Measurements from ENCODE around the gene UPK3BL1. TPM values are rescaled to one million over a fixed set of nuclear protein-coding genes. Genes with fewer than 3 reads are reported as not detected.
"Not testable (repeated sequence)": the region's sequence is repeated elsewhere in the genome, so short reads cannot be mapped to it uniquely, and the experiment has no call there.

Gene UPK3BL1
- total RNA-seq (20.3 and 31.7 TPM in 2 replicates), polyA plus RNA-seq (32.2 and 33.0 TPM in 2 replicates)

GRCh38 chr7:102642691-102643090 is at the start of gene UPK3BL1:
Gene UPK3BL1 (minus strand): TSS chr7:102642791. CDS start chr7:102642741, 50 bp downstream.
- not testable (repeated sequence) for DNase-seq (ENCODE audit: low spot score); H3K4me1 ChIP-seq (ENCODE audit: insufficient read depth)

GRCh38 chr7:102690602-102691001 is 48.0 kb upstream of the UPK3BL1 start:
- not testable (repeated sequence) for H2AFZ ChIP-seq; DNase-seq (ENCODE audit: low spot score); H3K36me3 ChIP-seq (replicated peaks; ENCODE audit: insufficient read depth, low read depth); H4K20me1 ChIP-seq (ENCODE audit: insufficient read depth, poor library complexity, severe bottlenecking); H3K79me2 ChIP-seq; H3K9me2 ChIP-seq (replicated peaks; ENCODE audit: insufficient read depth); H3K27ac ChIP-seq; H3K4me3 ChIP-seq; H3K9me3 ChIP-seq (ENCODE audit: low read depth); H3K27me3 ChIP-seq; H3K4me2 ChIP-seq; H3K4me1 ChIP-seq (ENCODE audit: insufficient read depth)
- WGBS (ENCODE audit: low lambda C conversion rate, missing lambda C conversion rate) = 89% methylated on average over 4 of the region's 6 CpGs

More at GRCh38 chr7:102642691-102643090, at the start of gene UPK3BL1:
- no CpG with 5 or more reads among the region's 9 CpGs for WGBS (ENCODE audit: low lambda C conversion rate, missing lambda C conversion rate)
- not testable (repeated sequence) for H3K9me2 ChIP-seq (replicated peaks; ENCODE audit: insufficient read depth); H3K36me3 ChIP-seq (replicated peaks; ENCODE audit: insufficient read depth, low read depth); H3K4me2 ChIP-seq; H3K27me3 ChIP-seq; H4K20me1 ChIP-seq (ENCODE audit: insufficient read depth, poor library complexity, severe bottlenecking); H2AFZ ChIP-seq; H3K79me2 ChIP-seq; H3K4me3 ChIP-seq; H3K9me3 ChIP-seq (ENCODE audit: low read depth); H3K27ac ChIP-seq

GRCh38 chr7:102689436-102690282 is 47.1 kb upstream of the UPK3BL1 start:
- not testable (repeated sequence) for H3K4me3 ChIP-seq; H3K36me3 ChIP-seq (replicated peaks; ENCODE audit: insufficient read depth, low read depth); H3K9me2 ChIP-seq (replicated peaks; ENCODE audit: insufficient read depth); H2AFZ ChIP-seq; H3K4me2 ChIP-seq; H3K27me3 ChIP-seq; DNase-seq (ENCODE audit: low spot score); H3K4me1 ChIP-seq (ENCODE audit: insufficient read depth); H3K9me3 ChIP-seq (ENCODE audit: low read depth); H3K27ac ChIP-seq; H3K79me2 ChIP-seq; H4K20me1 ChIP-seq (ENCODE audit: insufficient read depth, poor library complexity, severe bottlenecking)
- WGBS (ENCODE audit: low lambda C conversion rate, missing lambda C conversion rate) = 53% methylated on average over 3 of the region's 74 CpGs

- WGBS (ENCODE audit: low lambda C conversion rate, missing lambda C conversion rate) = no CpG with 5 or more reads among the region's 37 CpGs
- not testable (repeated sequence) for H3K27ac ChIP-seq; H2AFZ ChIP-seq; H3K4me2 ChIP-seq; H3K27me3 ChIP-seq; H3K9me3 ChIP-seq (ENCODE audit: low read depth); H3K4me1 ChIP-seq (ENCODE audit: insufficient read depth); H3K36me3 ChIP-seq (replicated peaks; ENCODE audit: insufficient read depth, low read depth); H3K9me2 ChIP-seq (replicated peaks; ENCODE audit: insufficient read depth); H4K20me1 ChIP-seq (ENCODE audit: insufficient read depth, poor library complexity, severe bottlenecking); H3K4me3 ChIP-seq; H3K79me2 ChIP-seq; DNase-seq (ENCODE audit: low spot score)
Measured at GRCh38 chr7:102688299-102689036, 45.9 kb upstream of the UPK3BL1 start.

- not testable (repeated sequence) for H3K9me2 ChIP-seq (replicated peaks; ENCODE audit: insufficient read depth); H4K20me1 ChIP-seq (ENCODE audit: insufficient read depth, poor library complexity, severe bottlenecking); H2AFZ ChIP-seq; H3K4me2 ChIP-seq; H3K36me3 ChIP-seq (replicated peaks; ENCODE audit: insufficient read depth, low read depth); H3K27ac ChIP-seq; H3K4me3 ChIP-seq; H3K9me3 ChIP-seq (ENCODE audit: low read depth); DNase-seq (ENCODE audit: low spot score); H3K79me2 ChIP-seq; H3K4me1 ChIP-seq (ENCODE audit: insufficient read depth); H3K27me3 ChIP-seq
- WGBS (ENCODE audit: low lambda C conversion rate, missing lambda C conversion rate) = no CpG with 5 or more reads among the region's 5 CpGs
Measured at GRCh38 chr7:102682560-102682959, 40.0 kb upstream of the UPK3BL1 start.

GRCh38 chr7:102680780-102681179 is 38.2 kb upstream of the UPK3BL1 start:
- not testable (repeated sequence) for H3K79me2 ChIP-seq; H3K4me2 ChIP-seq; H3K9me3 ChIP-seq (ENCODE audit: low read depth); H2AFZ ChIP-seq; H3K27me3 ChIP-seq; H3K36me3 ChIP-seq (replicated peaks; ENCODE audit: insufficient read depth, low read depth); H3K4me1 ChIP-seq (ENCODE audit: insufficient read depth); H3K9me2 ChIP-seq (replicated peaks; ENCODE audit: insufficient read depth); H3K4me3 ChIP-seq; H3K27ac ChIP-seq; H4K20me1 ChIP-seq (ENCODE audit: insufficient read depth, poor library complexity, severe bottlenecking); DNase-seq (ENCODE audit: low spot score)
- WGBS (ENCODE audit: low lambda C conversion rate, missing lambda C conversion rate) = no CpG with 5 or more reads among the region's 5 CpGs

GRCh38 chr7:102675545-102675944 is 33.0 kb upstream of the UPK3BL1 start:
- not testable (repeated sequence) for H3K4me3 ChIP-seq; H2AFZ ChIP-seq; H3K9me3 ChIP-seq (ENCODE audit: low read depth); H3K27ac ChIP-seq; H3K4me1 ChIP-seq (ENCODE audit: insufficient read depth); H3K4me2 ChIP-seq; DNase-seq (ENCODE audit: low spot score); H4K20me1 ChIP-seq (ENCODE audit: insufficient read depth, poor library complexity, severe bottlenecking); H3K79me2 ChIP-seq; H3K36me3 ChIP-seq (replicated peaks; ENCODE audit: insufficient read depth, low read depth); H3K9me2 ChIP-seq (replicated peaks; ENCODE audit: insufficient read depth); H3K27me3 ChIP-seq
- 67% methylated on average over 1 of the region's 2 CpGs for WGBS (ENCODE audit: low lambda C conversion rate, missing lambda C conversion rate)

GRCh38 chr7:102673447-102674067 is 31.0 kb upstream of the UPK3BL1 start:
- not testable (repeated sequence) for H3K27ac ChIP-seq; H4K20me1 ChIP-seq (ENCODE audit: insufficient read depth, poor library complexity, severe bottlenecking); H3K4me1 ChIP-seq (ENCODE audit: insufficient read depth); H3K4me2 ChIP-seq; H3K4me3 ChIP-seq; H3K79me2 ChIP-seq; H3K36me3 ChIP-seq (replicated peaks; ENCODE audit: insufficient read depth, low read depth); H3K27me3 ChIP-seq; DNase-seq (ENCODE audit: low spot score); H3K9me2 ChIP-seq (replicated peaks; ENCODE audit: insufficient read depth); H3K9me3 ChIP-seq (ENCODE audit: low read depth); H2AFZ ChIP-seq
- no CpG with 5 or more reads among the region's 9 CpGs for WGBS (ENCODE audit: low lambda C conversion rate, missing lambda C conversion rate)

All from hepatocyte (in vitro differentiated cells).